H1 (cell line): ENCODE measurements around the gene P2RX6. TPM values are rescaled to one million over a fixed set of nuclear protein-coding genes. Genes with fewer than 3 reads are reported as not detected.

ENCODE experiments used
- CTCF ChIA-PET: fragments of 300-600 bp; sonication (Branson Sonifier 250); formaldehyde crosslinking; loops from one replicate; lab custom pipeline; 2021; ENCODE audit not compliant: partially characterized antibody; lab: Charles Lee
- POLR2A ChIA-PET: fragments of 300-600 bp; sonication (Branson Sonifier 250); formaldehyde crosslinking; loops from one replicate; lab custom pipeline; 2021; ENCODE audit warnings: inconsistent platforms; ENCODE audit not compliant: partially characterized antibody; lab: Charles Lee
- DNase-seq, 2 experiments: peaks; one replicate each; pipeline versions ENCODE4 v3.0.0 to v3.0.0-alpha.2; 2010 to 2022; ENCODE audit warnings: low spot score in 2 of 2, low read depth in 1 of 2, mixed read lengths in 1 of 2
- FAIRE-seq: peaks from 2 replicates; lab custom pipeline; 2011; peaks lifted over from hg19 to GRCh38; lab: Jason Lieb, UNC
- H2AFZ ChIP-seq: 2 replicates; pipeline ENCODE4 v1.8.1; 2012; ENCODE audit warnings: low read length, inconsistent platforms
- H2AK5ac ChIP-seq: 2 replicates; pipeline ENCODE4 v1.6.1; 2013; ENCODE audit warnings: low read depth, low read length
- H2BK120ac ChIP-seq: replicated peaks from 2 replicates; pipeline ENCODE3; 2013; ENCODE audit warnings: low read depth, low read length, inconsistent platforms
- H2BK12ac ChIP-seq: 2 replicates; pipeline ENCODE4 v1.6.1; 2013; ENCODE audit warnings: low read depth, low read length
- H2BK15ac ChIP-seq: 2 replicates; pipeline ENCODE4 v1.6.1; 2013; ENCODE audit warnings: low read length
- H2BK20ac ChIP-seq: 2 replicates; pipeline ENCODE4 v1.6.1; 2013; ENCODE audit warnings: low read length
- H2BK5ac ChIP-seq: 2 replicates; pipeline ENCODE4 v1.6.1; 2013; ENCODE audit warnings: low read depth, low read length
- H3K14ac ChIP-seq: 2 replicates; pipeline ENCODE4 v1.6.1; 2013; ENCODE audit warnings: inconsistent platforms; ENCODE audit not compliant: insufficient read length
- H3K18ac ChIP-seq: 2 replicates; pipeline ENCODE4 v1.6.1; 2013; ENCODE audit warnings: low read length; ENCODE audit errors: extremely low read depth
- H3K23ac ChIP-seq: 2 replicates; pipeline ENCODE4 v1.6.1; 2013; ENCODE audit warnings: inconsistent platforms; ENCODE audit not compliant: insufficient read length
- H3K23me2 ChIP-seq: 2 replicates; pipeline ENCODE4 v1.6.1; 2013; ENCODE audit warnings: low read depth, low read length
- H3K27ac ChIP-seq: 2 replicates; pipeline ENCODE4 v1.6.1; 2011; ENCODE audit warnings: low read depth, low read length, inconsistent platforms
- H3K27me3 ChIP-seq, 4 experiments: replicated peaks in 1 of 4; 1 replicate in 1 of 4; 2 replicates in 3 of 4; pipeline versions ENCODE4 v1.6.1 to v1.8.1; 2011 to 2013; ENCODE audit warnings: low read length in 3 of 4, mild to moderate bottlenecking in 3 of 4, inconsistent platforms in 2 of 4, mixed read lengths in 2 of 4, moderate library complexity in 1 of 4; ENCODE audit not compliant: control insufficient read depth in 3 of 4, insufficient read depth in 3 of 4; ENCODE audit errors: extremely low read depth in 1 of 4
- H3K36me3 ChIP-seq, 4 experiments: 2 replicates each; pipeline versions ENCODE4 v1.6.1 to v1.8.1; 2011 to 2013; ENCODE audit warnings: mild to moderate bottlenecking in 4 of 4, low read length in 3 of 4, moderate library complexity in 2 of 4, control low read depth in 1 of 4, inconsistent platforms in 1 of 4; ENCODE audit not compliant: insufficient read depth in 4 of 4, control insufficient read depth in 2 of 4
- H3K4ac ChIP-seq: replicated peaks from 2 replicates; pipeline ENCODE3; 2013; ENCODE audit warnings: low read length, low read depth, mixed read lengths, inconsistent platforms; ENCODE audit not compliant: insufficient read length
- H3K4me1 ChIP-seq, 4 experiments: replicated peaks in 1 of 4; 1 replicate in 1 of 4; 2 replicates in 3 of 4; pipeline versions ENCODE4 v1.6.1 to v1.8.1; 2011 to 2013; ENCODE audit warnings: low read length in 3 of 4, inconsistent platforms in 2 of 4, mixed read lengths in 1 of 4; ENCODE audit not compliant: insufficient read depth in 4 of 4, control insufficient read depth in 3 of 4
- H3K4me2 ChIP-seq, 2 experiments: 2 replicates each; pipeline versions ENCODE4 v1.6.1 to v1.8.1; 2011 to 2013; ENCODE audit warnings: low read depth in 2 of 2, low read length in 2 of 2, control low read depth in 1 of 2, inconsistent platforms in 1 of 2, mild to moderate bottlenecking in 1 of 2; ENCODE audit not compliant: insufficient read depth in 1 of 2
- H3K4me3 ChIP-seq, 4 experiments: fragments of 200-600, 300-600 bp in 1 of 4; sonication (generic), shearing (Covaris generic), sonication (Bioruptor Twin) in 1 of 4; 2 replicates each; pipeline versions ENCODE4 v1.5.1 to v1.8.1; 2011 to 2016; ENCODE audit warnings: low read length in 4 of 4, low read depth in 3 of 4, control low read depth in 2 of 4, inconsistent platforms in 2 of 4, mild to moderate bottlenecking in 2 of 4, mixed read lengths in 1 of 4, moderate library complexity in 1 of 4; ENCODE audit not compliant: insufficient read depth in 2 of 4; ENCODE audit errors: extremely low read depth in 1 of 4
- H3K56ac ChIP-seq: replicated peaks from 2 replicates; pipeline ENCODE3; 2013; ENCODE audit warnings: low read depth, mild to moderate bottlenecking, mixed read lengths, low read length, inconsistent platforms; ENCODE audit not compliant: insufficient read length
- H3K79me1 ChIP-seq: 2 replicates; pipeline ENCODE4 v1.6.1; 2013; ENCODE audit warnings: low read depth, low read length, control low read depth
- H3K79me2 ChIP-seq, 2 experiments: 2 replicates each; pipeline versions ENCODE4 v1.6.1 to v1.8.1; 2012 to 2013; ENCODE audit warnings: low read length in 2 of 2, mild to moderate bottlenecking in 2 of 2, inconsistent platforms in 1 of 2; ENCODE audit not compliant: insufficient read depth in 2 of 2, control insufficient read depth in 1 of 2
- H3K9ac ChIP-seq, 4 experiments: replicated peaks in 1 of 4; 1 replicate in 1 of 4; 2 replicates in 3 of 4; pipeline versions ENCODE4 v1.6.1 to v1.8.1; 2011 to 2013; ENCODE audit warnings: low read depth in 3 of 4, low read length in 3 of 4, control low read depth in 2 of 4, mild to moderate bottlenecking in 2 of 4, moderate library complexity in 2 of 4, inconsistent platforms in 1 of 4; ENCODE audit errors: extremely low read depth in 1 of 4
- H3K9me3 ChIP-seq, 2 experiments: 2 replicates each; pipeline versions ENCODE4 v1.6.1 to v1.8.1; 2012 to 2013; ENCODE audit warnings: mild to moderate bottlenecking in 2 of 2, moderate library complexity in 2 of 2, control low read depth in 1 of 2, inconsistent platforms in 1 of 2, low read depth in 1 of 2, low read length in 1 of 2, mixed read lengths in 1 of 2; ENCODE audit not compliant: insufficient read depth in 2 of 2
- H4K20me1 ChIP-seq, 2 experiments: replicated peaks in 1 of 2; 2 replicates each; pipeline versions ENCODE3 to v1.8.1; 2011 to 2013; ENCODE audit warnings: inconsistent platforms in 2 of 2, low read length in 2 of 2, mild to moderate bottlenecking in 1 of 2; ENCODE audit not compliant: insufficient read depth in 2 of 2, control insufficient read depth in 1 of 2
- H4K5ac ChIP-seq: 2 replicates; pipeline ENCODE4 v1.6.1; 2013; ENCODE audit warnings: low read length, low read depth, mixed read lengths, inconsistent platforms; ENCODE audit not compliant: insufficient read length
- H4K8ac ChIP-seq: 2 replicates; pipeline ENCODE4 v1.8.0; 2013; ENCODE audit warnings: mild to moderate bottlenecking, moderate library complexity, low read length, inconsistent platforms; ENCODE audit not compliant: insufficient read depth; ENCODE audit errors: extremely low read depth
- H4K91ac ChIP-seq: replicated peaks from 2 replicates; pipeline ENCODE3; 2013; ENCODE audit warnings: low read length, mixed read lengths, inconsistent platforms; ENCODE audit not compliant: insufficient read length
- BCL11A ChIP-seq, 2 experiments: IDR thresholded peaks; one replicate each; pipeline ENCODE4 v1.6.1; 2011; ENCODE audit warnings: low read depth in 2 of 2, low read length in 2 of 2, mild to moderate bottlenecking in 2 of 2
- CBX5 ChIP-seq: fragments of 300-800, 300-1000 bp; sonication (generic); IDR thresholded peaks from 2 replicates; pipeline ENCODE4 v1.7.1; 2016; ENCODE audit warnings: antibody characterized with exemption, low read length, low read depth
- CHD1 ChIP-seq: IDR thresholded peaks from 2 replicates; pipeline ENCODE4 v1.6.1; 2012; ENCODE audit warnings: low read depth, low read length, improper control_type of control experiment
- CHD2 ChIP-seq: IDR thresholded peaks from 2 replicates; pipeline ENCODE4 v1.6.1; 2012; ENCODE audit warnings: low read length, improper control_type of control experiment
- EGR1 ChIP-seq: IDR thresholded peaks from 2 replicates; pipeline ENCODE4 v1.6.1; 2011; ENCODE audit warnings: low read depth, low read length, borderline replicate concordance
- EP300 ChIP-seq, 2 experiments: IDR thresholded peaks; 1 replicate in 1 of 2; 2 replicates in 1 of 2; pipeline ENCODE4 v1.6.1; 2011 to 2012; ENCODE audit warnings: low read depth in 2 of 2, low read length in 2 of 2, mild to moderate bottlenecking in 2 of 2, borderline replicate concordance in 1 of 2, inconsistent platforms in 1 of 2, moderate library complexity in 1 of 2
- FOSL1 ChIP-seq: IDR thresholded peaks from 2 replicates; pipeline ENCODE4 v1.6.1; 2011; ENCODE audit warnings: mild to moderate bottlenecking, low read depth, low read length, moderate library complexity; ENCODE audit not compliant: insufficient read depth
- JUN ChIP-seq: IDR thresholded peaks from 2 replicates; pipeline ENCODE4 v1.6.1; 2011; ENCODE audit warnings: low read depth, mild to moderate bottlenecking, improper control_type of control experiment, low read length
- SAP30 ChIP-seq: fragments of 300-600 bp; sonication (generic); IDR thresholded peaks from 2 replicates; pipeline ENCODE4 v1.7.1; 2012; ENCODE audit warnings: low read length, moderate library complexity, mild to moderate bottlenecking, inconsistent platforms; ENCODE audit not compliant: insufficient read depth, insufficient replicate concordance
- SIX5 ChIP-seq: IDR thresholded peaks from 2 replicates; pipeline ENCODE4 v1.6.1; 2011; ENCODE audit warnings: mild to moderate bottlenecking, low read depth, low read length
- SP4 ChIP-seq: IDR thresholded peaks from 2 replicates; pipeline ENCODE4 v1.6.1; 2012; ENCODE audit warnings: low read length, inconsistent platforms
- YY1 ChIP-seq: IDR thresholded peaks from 2 replicates; pipeline ENCODE4 v1.6.1; 2011; ENCODE audit warnings: low read depth, mild to moderate bottlenecking, low read length
- ZNF274 ChIP-seq: IDR thresholded peaks from 2 replicates; pipeline ENCODE4 v1.7.0; 2012; ENCODE audit warnings: low read length, borderline replicate concordance; ENCODE audit errors: extremely low read depth
- WGBS, 2 experiments: shearing (Covaris generic) in 1 of 2; methylation state at CpG; one replicate each; pipeline versions ENCODE4 v1.1.6 to v1.1.7; 2013 to 2015; ENCODE audit warnings: low lambda C conversion rate in 2 of 2, mixed read lengths in 2 of 2, inconsistent platforms in 1 of 2, low coverage in 1 of 2, missing lambda C conversion rate in 1 of 2; ENCODE audit not compliant: insufficient replicate concordance in 2 of 2, insufficient coverage in 1 of 2, insufficient read length in 1 of 2; ENCODE audit errors: extremely low coverage in 1 of 2, missing lambda C conversion rate in 1 of 2; 5-methylcytosine and 5-hydroxymethylcytosine counted together
- polyA plus RNA-seq, 7 experiments: library from polyadenylated mRNA; depleted of rRNA in 3 of 7; stranded (reverse) in 5 of 7; unstranded in 2 of 7; fragments of >200 nt in 5 of 7; fragments of 200-250 nt in 2 of 7; gene quantifications; 1 replicate in 5 of 7; 2 replicates in 1 of 7; 4 replicates in 1 of 7; pipeline versions ENCODE4 v1.2.1 to v1.2.3, GENCODE V29; 2011 to 2013; ENCODE audit warnings: missing spikeins in 2 of 7, mixed read lengths in 2 of 7
- total RNA-seq: library from RNA; stranded (reverse); fragmentation: NEBNext Ultra II Directional; extraction: Animal tissue kit (Norgen Biotek cat#: 25700); gene quantifications from 2 replicates; pipeline ENCODE4 v1.2.1, GENCODE V29; 2021

The P2RX6 gene
- total and polyA plus RNA-seq, 2 of the 8 experiments (the other 6 are each of a cell fraction or from before 2014, with no cell fraction given): 0.09 TPM; not detected in 1

- H2BK12ac ChIP-seq: no peak overlapping the region
- no peak overlapping the region for H3K4me2 ChIP-seq
- no peak overlapping the region for H2BK120ac ChIP-seq
- no peak overlapping the region for H3K27ac ChIP-seq
- H4K20me1 ChIP-seq: peaks cover 1 to 2% of the 10 kb centered on the region in 2 experiments
- peaks cover 11 to 17% of the 10 kb centered on the region in 2 experiments for H3K9me3 ChIP-seq
- no peak overlapping the region for H3K4me3 ChIP-seq
- DNase-seq (no peak), FAIRE-seq (no peak)
- no peak overlapping the region for H2BK20ac ChIP-seq
- no peak overlapping the region for H4K8ac ChIP-seq
- WGBS, 2 experiments: 84% methylated on average over 17 of the region's 17 CpGs; no CpG with 5 or more reads in 1 of the 2 experiments
- H3K36me3 ChIP-seq: no peaks in the 10 kb centered on the region
- H3K14ac ChIP-seq: no peak overlapping the region
- no peak overlapping the region for H4K5ac ChIP-seq
- H3K27me3 ChIP-seq: peaks cover 0 to 17% (median 7%) of the 10 kb centered on the region in 4 experiments; a peak in 5 of 7 replicates
- H3K56ac ChIP-seq: no peak overlapping the region
- H4K91ac ChIP-seq: no peak overlapping the region
- no peak overlapping the region for H2BK5ac ChIP-seq
- no peak overlapping the region for H2AK5ac ChIP-seq
- no peaks in the 10 kb centered on the region for H3K79me1 ChIP-seq
- no peak overlapping the region for H3K9ac ChIP-seq
- ChIA-PET POLR2A (interaction anchor here (1.2 to 3.0 kb wide), 3 partner anchors 10 to 24 kb away, joined by 4 to 15 read pairs (median 7); partner anchors contain the start of genes AIFM3 and THAP7), CTCF (interaction anchor here (0.8 to 10.9 kb wide), 3 partner anchors 9 to 20 kb away, joined by 4 to 115 read pairs (median 4); no protein-coding TSS in a partner anchor)
- H3K23ac ChIP-seq: no peak overlapping the region
- no peak overlapping the region for H3K4ac ChIP-seq
- H3K23me2 ChIP-seq: peaks cover 8% of the 10 kb centered on the region
- no peak overlapping the region for H3K18ac ChIP-seq
- no peak overlapping the region for H2BK15ac ChIP-seq
- H3K4me1 ChIP-seq: peaks cover 5 to 20% (median 8%) of the 10 kb centered on the region in 4 experiments; a peak in 6 of 7 replicates
- H2AFZ ChIP-seq: no peak overlapping the region
- no peaks in the 10 kb centered on the region for H3K79me2 ChIP-seq
- no peak for TF ChIP-seq CHD2
- TF ChIP-seq SIX5: no peak
- TF ChIP-seq FOSL1: no peak
- TF ChIP-seq BCL11A (IDR thresholded peaks at IDR 0.05; ENCODE audit: low read depth in 2 of 2, low read length in 2 of 2): no peak
- TF ChIP-seq EGR1: no peak
- no peak for TF ChIP-seq YY1
- no peak for TF ChIP-seq SAP30
- no peak for TF ChIP-seq SP4
- no peak for TF ChIP-seq ZNF274
- no peak for TF ChIP-seq EP300 (IDR thresholded peaks at IDR 0.05; ENCODE audit: borderline replicate concordance in 1 of 2, low read depth in 2 of 2, low read length in 2 of 2)
- no peak for TF ChIP-seq JUN
- TF ChIP-seq CHD1: no peak
- TF ChIP-seq CBX5: no peak
These were observed 37.3 kb upstream of the P2RX6 start for GRCh38 chr22:20977516-20978170.
